Small intestine (tissue), 7 donors: ENCODE data around the gene IFT52. TPM values are rescaled to one million over a fixed set of nuclear protein-coding genes. Genes with fewer than 3 reads are reported as not detected.

Source experiments
- DNase-seq, 2 donors: peaks; one replicate each; pipeline versions ENCODE4 v3.0.0 to v3.0.0-alpha.2; 2013
- FAIRE-seq: peaks from 2 replicates; lab custom pipeline; 2012; peaks lifted over from hg19 to GRCh38; lab: Jason Lieb, UNC
- H3K27ac ChIP-seq, 3 donors: one replicate each; pipeline ENCODE4 v1.5.1; 2013; ENCODE audit warnings: low read length in 2 of 3, mild to moderate bottlenecking in 2 of 3, control low read depth in 1 of 3, inconsistent platforms in 1 of 3, low read depth in 1 of 3, moderate library complexity in 1 of 3
- H3K27me3 ChIP-seq, 3 donors: one replicate each; pipeline ENCODE4 v1.6.1; 2013; ENCODE audit warnings: low read length in 3 of 3, inconsistent platforms in 1 of 3; ENCODE audit not compliant: control insufficient read depth in 3 of 3, insufficient read depth in 3 of 3
- H3K36me3 ChIP-seq, 3 donors: one replicate each; pipeline ENCODE4 v1.6.1; 2013; ENCODE audit warnings: low read length in 3 of 3, inconsistent platforms in 1 of 3, low read depth in 1 of 3, mild to moderate bottlenecking in 1 of 3, moderate library complexity in 1 of 3; ENCODE audit not compliant: control insufficient read depth in 3 of 3, insufficient read depth in 2 of 3
- H3K4me1 ChIP-seq, 3 donors: one replicate each; pipeline ENCODE4 v1.6.1; 2013; ENCODE audit warnings: low read length in 2 of 3, inconsistent platforms in 1 of 3, low read depth in 1 of 3, mild to moderate bottlenecking in 1 of 3, moderate library complexity in 1 of 3; ENCODE audit not compliant: control insufficient read depth in 3 of 3, insufficient read depth in 2 of 3
- H3K4me3 ChIP-seq, 3 donors: one replicate each; pipeline ENCODE4 v1.5.1; 2013; ENCODE audit warnings: low read length in 3 of 3, control low read depth in 1 of 3, inconsistent platforms in 1 of 3, low read depth in 1 of 3, mild to moderate bottlenecking in 1 of 3, moderate library complexity in 1 of 3
- H3K9me3 ChIP-seq, 2 donors: one replicate each; pipeline ENCODE4 v1.6.1; 2013; ENCODE audit warnings: low read depth in 1 of 2, low read length in 1 of 2; ENCODE audit not compliant: control insufficient read depth in 2 of 2, insufficient read depth in 1 of 2
- WGBS, 3 donors: extraction: QIAGEN DNeasy Blood & Tissue Kit; methylation state at CpG; one replicate each; pipeline ENCODE4 v1.1.7; 2013; 5-methylcytosine and 5-hydroxymethylcytosine counted together
- polyA plus RNA-seq, 4 donors: library from polyadenylated mRNA; stranded (reverse) in 3 of 4; unstranded in 1 of 4; fragments of 200-250 nt in 3 of 4; fragments of 120-200 nt in 1 of 4; gene quantifications; one replicate each; pipeline versions ENCODE4 v1.2.1 to v1.2.3, GENCODE V29; 2013
- donor health status: healthy with polysubstance abuse.
- donor health status: control.
- donor health status: control.
- donor health status: Bipolar disorder and iron deficiency.
- donor health status: healthy.

The IFT52 gene
- polyA plus RNA-seq, 4 donors = 9.6 to 44.7 (median 13.2) TPM

- DNase-seq = no peak
- peaks cover 0 to 22% (median 4%) of the 10 kb centered on the region in 3 donors for H3K4me1 ChIP-seq
- H3K36me3 ChIP-seq = peaks cover 0 to 20% (median 3%) of the 10 kb centered on the region in 3 donors
- peaks cover 0 to 7% of the 10 kb centered on the region in 2 donors for H3K9me3 ChIP-seq
- WGBS, 3 donors = 87 to 89% (median 89%) methylated on average over 4 of the region's 4 CpGs
- H3K4me3 ChIP-seq = no peak overlapping the region
- no peaks in the 10 kb centered on the region for H3K27me3 ChIP-seq
- no peak for FAIRE-seq
- H3K27ac ChIP-seq = no peak overlapping the region
Observed at GRCh38 chr20:43545837-43546578, 44.7 kb upstream of the IFT52 start.

- Histone ChIP-seq H3K9me3 (peaks cover 0 to 7% of the 10 kb centered on the region in 2 donors), H3K27me3 (no peaks in the 10 kb centered on the region), H3K4me1 (peaks cover 0 to 16% (median 7%) of the 10 kb centered on the region in 3 donors), H3K4me3 (no peak overlapping the region), H3K27ac (no peak overlapping the region), H3K36me3 (peaks cover 0 to 17% (median 3%) of the 10 kb centered on the region in 3 donors)
- FAIRE-seq (no peak), DNase-seq (no peak)
- WGBS, 3 donors = 68 to 73% (median 70%) methylated on average over 5 of the region's 5 CpGs
Observed at GRCh38 chr20:43548273-43548880, 42.4 kb upstream of the IFT52 start.

- Histone ChIP-seq H3K4me1 (peaks cover 0 to 16% (median 7%) of the 10 kb centered on the region in 3 donors), H3K36me3 (peaks cover 0 to 15% (median 3%) of the 10 kb centered on the region in 3 donors), H3K9me3 (peaks cover 0 to 7% of the 10 kb centered on the region in 2 donors), H3K4me3 (no peak overlapping the region), H3K27ac (peak overlapping the region in 1 of 3 donors; percentile 48), H3K27me3 (no peaks in the 10 kb centered on the region)
- DNase-seq (no peak), FAIRE-seq (no peak)
- 90 to 92% (median 90%) methylated on average over 4 of the region's 4 CpGs for WGBS, 3 donors
Observed at GRCh38 chr20:43549416-43550065, 41.2 kb upstream of the IFT52 start.

GRCh38 chr20:43550456-43550855 is 40.3 kb upstream of the IFT52 start:
- Histone ChIP-seq H3K27ac (peak overlapping the region in 1 of 3 donors; percentile 48), H3K9me3 (peaks cover 0 to 7% of the 10 kb centered on the region in 2 donors), H3K4me1 (peaks cover 0 to 18% (median 7%) of the 10 kb centered on the region in 3 donors), H3K36me3 (peaks cover 0 to 15% (median 3%) of the 10 kb centered on the region in 3 donors), H3K27me3 (no peaks in the 10 kb centered on the region), H3K4me3 (no peak overlapping the region)
- no peak for FAIRE-seq
- WGBS, 3 donors = 14 to 58% (median 32%) methylated on average over 2 of the region's 2 CpGs
- peak; percentile 16 to 88 for DNase-seq

- Histone ChIP-seq H3K27me3 (no peaks in the 10 kb centered on the region), H3K4me3 (no peak overlapping the region), H3K9me3 (no peaks in the 10 kb centered on the region), H3K4me1 (peaks cover 0 to 48% (median 9%) of the 10 kb centered on the region in 3 donors), H3K27ac (no peak overlapping the region), H3K36me3 (peaks cover 0 to 5% (median 0%) of the 10 kb centered on the region in 3 donors)
- FAIRE-seq (no peak), DNase-seq (no peak)
- WGBS, 3 donors = 70 to 82% (median 79%) methylated on average over 3 of the region's 3 CpGs
Observed at GRCh38 chr20:43554369-43554768, 36.4 kb upstream of the IFT52 start.

- no peak for FAIRE-seq
Observed at GRCh38 chr20:43558412-43559146, 32.2 kb upstream of the IFT52 start, which contains the start of gene SGK2. Gene SGK2, plus strand, starts transcription at chr20:43559027. Its CDS starts 7,469 bp downstream, at chr20:43566496.

GRCh38 chr20:43559147-43559987 is 31.4 kb upstream of the IFT52 start:
- no peak for FAIRE-seq
- H3K27ac ChIP-seq = peak overlapping the region; percentile 91 to 98 (median 95)
- peak overlapping the region in 2 of 3 donors; percentile 20 to 59 for H3K4me3 ChIP-seq
- H3K4me1 ChIP-seq = peaks cover 0 to 41% (median 2%) of the 10 kb centered on the region in 3 donors
- no peaks in the 10 kb centered on the region for H3K9me3 ChIP-seq
- peak; percentile 19 to 25 for DNase-seq
- H3K36me3 ChIP-seq = peaks cover 0 to 8% (median 0%) of the 10 kb centered on the region in 3 donors
- H3K27me3 ChIP-seq = no peaks in the 10 kb centered on the region
- 26 to 60% (median 33%) methylated on average over 8 of the region's 8 CpGs for WGBS, 3 donors

More at GRCh38 chr20:43558412-43559146, 32.2 kb upstream of the IFT52 start, which contains the start of gene SGK2:
- peak within 1 kb of the TSS in 2 of 3 donors; percentile 20 to 59 for H3K4me3 ChIP-seq
- WGBS, 3 donors = 17 to 59% (median 30%) methylated on average over 12 of the region's 12 CpGs
- H3K27me3 ChIP-seq = no peaks in the 10 kb centered on the region
- H3K4me1 ChIP-seq = peaks cover 0 to 41% (median 2%) of the 10 kb centered on the region in 3 donors
- DNase-seq = peak; percentile 93 to 95
- peaks cover 0 to 2% (median 0%) of the 10 kb centered on the region in 3 donors for H3K36me3 ChIP-seq
- peak within 1 kb of the TSS; percentile 91 to 98 (median 95) for H3K27ac ChIP-seq
- H3K9me3 ChIP-seq = no peaks in the 10 kb centered on the region
